HEK293 (cell line): ENCODE results near the gene NAV2.

Experiments used
- CTCF ChIA-PET: fragments of 350-600 bp; formaldehyde crosslinking; extraction: SDS; loops from one replicate; lab custom pipeline; 2021; ENCODE audit warnings: antibody characterized with exemption; lab: Yijun Ruan, JAX
- POLR2A ChIA-PET: fragments of 300-600 bp; formaldehyde crosslinking; extraction: SDS; loops from one replicate; lab custom pipeline; 2020; ENCODE audit warnings: antibody characterized with exemption, inconsistent platforms; lab: Yijun Ruan, JAX
- H3K27ac ChIP-seq: fragments of 200-500 bp; sonication (Bioruptor generic); 2 replicates; pipeline ENCODE4 v1.5.1; 2014; ENCODE audit warnings: low read depth, low read length, control low read depth, inconsistent platforms; ENCODE audit errors: extremely low read depth
- H3K36me3 ChIP-seq, 2 experiments: fragments of 200-500 bp in 1 of 2; sonication (Bioruptor generic) in 1 of 2; 1 replicate in 1 of 2; 2 replicates in 1 of 2; pipeline ENCODE4 v1.5.1; 2014 to 2017; ENCODE audit warnings: inconsistent platforms in 2 of 2, low read length in 2 of 2; ENCODE audit not compliant: control insufficient read depth in 2 of 2, insufficient read depth in 1 of 2
- H3K4me1 ChIP-seq: fragments of 200-500 bp; sonication (Bioruptor generic); 2 replicates; pipeline ENCODE4 v1.5.1; 2014; ENCODE audit warnings: mild to moderate bottlenecking, low read length, inconsistent platforms; ENCODE audit not compliant: control insufficient read depth, insufficient read depth
- H3K4me3 ChIP-seq: 2 replicates; pipeline ENCODE4 v1.5.1; 2011; ENCODE audit warnings: low read depth, mild to moderate bottlenecking, control low read depth, low read length, moderate library complexity
- H3K9me3 ChIP-seq: fragments of 200-500 bp; sonication (Bioruptor generic); 2 replicates; pipeline ENCODE4 v1.5.1; 2014; ENCODE audit warnings: low read depth, low read length, inconsistent platforms; ENCODE audit not compliant: control insufficient read depth, insufficient read depth
- GFI1B ChIP-seq: fragments of 450-650 bp; formaldehyde crosslinking; IDR thresholded peaks from 2 replicates; pipeline ENCODE4 v1.5.1; 2016; ENCODE audit warnings: missing biosample characterization, missing genetic modification characterization
- GLIS1 ChIP-seq: fragments of 450-650 bp; formaldehyde crosslinking; IDR thresholded peaks from 2 replicates; pipeline ENCODE4 v1.5.1; 2016; ENCODE audit warnings: missing biosample characterization, missing genetic modification characterization
- TRIM28 ChIP-seq: IDR thresholded peaks from 2 replicates; pipeline ENCODE4 v1.6.1; 2011; ENCODE audit warnings: low read length, control low read depth, borderline replicate concordance
- ZBTB48 ChIP-seq: fragments of 450-650 bp; formaldehyde crosslinking; IDR thresholded peaks from 2 replicates; pipeline ENCODE4 v1.5.1; 2016; ENCODE audit warnings: missing biosample characterization, missing genetic modification characterization
- ZNF174 ChIP-seq: fragments of 450-650 bp; formaldehyde crosslinking; IDR thresholded peaks from 2 replicates; pipeline ENCODE4 v1.5.0; 2017; ENCODE audit warnings: missing biosample characterization, mild to moderate bottlenecking, missing genetic modification characterization
- ZNF366 ChIP-seq: fragments of 450-650 bp; formaldehyde crosslinking; conservative IDR thresholded peaks from 2 replicates; pipeline ENCODE4 v1.5.1; 2016; ENCODE audit warnings: missing biosample characterization, missing genetic modification characterization
- ZNF394 ChIP-seq: fragments of 450-650 bp; formaldehyde crosslinking; IDR thresholded peaks from 2 replicates; pipeline ENCODE4 v1.5.1; 2016; ENCODE audit warnings: missing biosample characterization, missing genetic modification characterization, mild to moderate bottlenecking, moderate library complexity, borderline replicate concordance
- ZNF510 ChIP-seq: fragments of 450-650 bp; formaldehyde crosslinking; IDR thresholded peaks from 2 replicates; pipeline ENCODE4 v1.5.1; 2018; ENCODE audit warnings: mild to moderate bottlenecking, missing genetic modification characterization, missing biosample characterization; ENCODE audit not compliant: insufficient replicate concordance
- ZNF558 ChIP-seq: fragments of 450-650 bp; formaldehyde crosslinking; IDR thresholded peaks from 2 replicates; pipeline ENCODE4 v1.5.1; 2016; ENCODE audit warnings: missing biosample characterization, missing genetic modification characterization
- ZNF600 ChIP-seq: fragments of 450-650 bp; formaldehyde crosslinking; IDR thresholded peaks from 2 replicates; pipeline ENCODE4 v1.5.1; 2016; ENCODE audit warnings: missing biosample characterization, missing genetic modification characterization
- ZNF837 ChIP-seq: fragments of 450-650 bp; formaldehyde crosslinking; IDR thresholded peaks from 2 replicates; pipeline ENCODE4 v1.5.1; 2016; ENCODE audit warnings: missing biosample characterization, missing genetic modification characterization
- TF ChIP-seq, protein P1 (sequence below): sonication (generic); formaldehyde crosslinking; IDR thresholded peaks from 2 replicates; pipeline ENCODE4 v1.8.1; 2022; ENCODE audit warnings: mild to moderate bottlenecking, moderate library complexity, missing genetic modification reagents
- TF ChIP-seq, protein P2 (sequence below): fragments of 450-650 bp; formaldehyde crosslinking; optimal IDR thresholded peaks from 2 replicates; pipeline ENCODE3; 2016; ENCODE audit warnings: missing biosample characterization, mild to moderate bottlenecking, missing genetic modification characterization
- TF ChIP-seq, protein P3 (sequence below): fragments of 450-650 bp; formaldehyde crosslinking; IDR thresholded peaks from 2 replicates; pipeline ENCODE4 v1.5.1; 2016; ENCODE audit warnings: missing biosample characterization, missing genetic modification characterization
- TF ChIP-seq, protein P4 (sequence below): fragments of 450-650 bp; formaldehyde crosslinking; IDR thresholded peaks from 2 replicates; pipeline ENCODE4 v1.5.1; 2017; ENCODE audit warnings: missing biosample characterization, missing genetic modification characterization
- TF ChIP-seq, protein P5 (sequence below): fragments of 450-650 bp; formaldehyde crosslinking; IDR thresholded peaks from 2 replicates; pipeline ENCODE4 v1.5.1; 2016; ENCODE audit warnings: missing biosample characterization, missing genetic modification characterization, low read depth
- TF ChIP-seq, protein P6 (sequence below): fragments of 450-650 bp; formaldehyde crosslinking; IDR thresholded peaks from 2 replicates; pipeline ENCODE4 v1.5.1; 2016; ENCODE audit warnings: missing biosample characterization, missing genetic modification characterization

Gene NAV2

DNA sequence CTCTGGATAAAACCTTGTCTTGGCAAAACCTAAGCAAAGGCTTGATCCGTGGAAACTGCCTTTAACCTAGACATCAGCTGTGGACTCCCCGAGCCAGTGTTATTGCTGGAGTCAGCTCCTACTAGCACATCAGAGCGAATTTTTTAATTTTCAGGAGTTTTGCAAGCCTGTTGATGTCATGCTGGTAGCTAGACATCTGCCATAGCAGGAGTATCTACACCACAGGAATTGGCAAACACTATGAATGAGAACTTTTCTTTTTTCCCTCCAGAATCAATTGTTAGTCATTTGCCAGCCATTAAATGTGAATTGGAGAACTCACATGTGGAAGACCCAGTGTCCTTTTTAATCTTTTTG lies 201.2 kb downstream of the NAV2 start:
- Histone ChIP-seq H3K4me3 (no peak overlapping the region), H3K27ac (no peak overlapping the region), H3K9me3 (no peaks in the 10 kb centered on the region), H3K4me1 (no peaks in the 10 kb centered on the region), H3K36me3 (no peaks in the 10 kb centered on the region)
- CTCF ChIA-PET = interaction anchor here (0.6 to 3.0 kb wide), 5 partner anchors 10 to 1540 kb away, joined by 3 to 9 read pairs (median 5); no protein-coding TSS in a partner anchor
- POLR2A ChIA-PET = no interaction called here
- TF ChIP-seq, protein P1, sequence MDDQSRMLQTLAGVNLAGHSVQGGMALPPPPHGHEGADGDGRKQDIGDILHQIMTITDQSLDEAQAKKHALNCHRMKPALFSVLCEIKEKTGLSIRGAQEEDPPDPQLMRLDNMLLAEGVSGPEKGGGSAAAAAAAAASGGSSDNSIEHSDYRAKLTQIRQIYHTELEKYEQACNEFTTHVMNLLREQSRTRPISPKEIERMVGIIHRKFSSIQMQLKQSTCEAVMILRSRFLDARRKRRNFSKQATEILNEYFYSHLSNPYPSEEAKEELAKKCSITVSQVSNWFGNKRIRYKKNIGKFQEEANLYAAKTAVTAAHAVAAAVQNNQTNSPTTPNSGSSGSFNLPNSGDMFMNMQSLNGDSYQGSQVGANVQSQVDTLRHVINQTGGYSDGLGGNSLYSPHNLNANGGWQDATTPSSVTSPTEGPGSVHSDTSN (CRISPR knock-in tag) = no peak
- TF ChIP-seq ZNF600 (tag by site-specific recombination) (no peak), ZNF558 (no peak), GLIS1 (tag by site-specific recombination) (no peak), TRIM28 (no peak), ZNF174 (tag by site-specific recombination) (no peak), ZNF510 (no peak), ZBTB48 (tag by site-specific recombination) (no peak), ZNF366 (tag by site-specific recombination) (no peak), ZNF837 (tag by site-specific recombination) (no peak), GFI1B (tag by site-specific recombination) (no peak)
- TF ChIP-seq, protein P2, sequence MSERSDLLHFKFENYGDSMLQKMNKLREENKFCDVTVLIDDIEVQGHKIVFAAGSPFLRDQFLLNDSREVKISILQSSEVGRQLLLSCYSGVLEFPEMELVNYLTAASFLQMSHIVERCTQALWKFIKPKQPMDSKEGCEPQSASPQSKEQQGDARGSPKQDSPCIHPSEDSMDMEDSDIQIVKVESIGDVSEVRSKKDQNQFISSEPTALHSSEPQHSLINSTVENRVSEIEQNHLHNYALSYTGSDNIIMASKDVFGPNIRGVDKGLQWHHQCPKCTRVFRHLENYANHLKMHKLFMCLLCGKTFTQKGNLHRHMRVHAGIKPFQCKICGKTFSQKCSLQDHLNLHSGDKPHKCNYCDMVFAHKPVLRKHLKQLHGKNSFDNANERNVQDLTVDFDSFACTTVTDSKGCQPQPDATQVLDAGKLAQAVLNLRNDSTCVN (tag by site-specific recombination) = no peak
- TF ChIP-seq, protein P3, sequence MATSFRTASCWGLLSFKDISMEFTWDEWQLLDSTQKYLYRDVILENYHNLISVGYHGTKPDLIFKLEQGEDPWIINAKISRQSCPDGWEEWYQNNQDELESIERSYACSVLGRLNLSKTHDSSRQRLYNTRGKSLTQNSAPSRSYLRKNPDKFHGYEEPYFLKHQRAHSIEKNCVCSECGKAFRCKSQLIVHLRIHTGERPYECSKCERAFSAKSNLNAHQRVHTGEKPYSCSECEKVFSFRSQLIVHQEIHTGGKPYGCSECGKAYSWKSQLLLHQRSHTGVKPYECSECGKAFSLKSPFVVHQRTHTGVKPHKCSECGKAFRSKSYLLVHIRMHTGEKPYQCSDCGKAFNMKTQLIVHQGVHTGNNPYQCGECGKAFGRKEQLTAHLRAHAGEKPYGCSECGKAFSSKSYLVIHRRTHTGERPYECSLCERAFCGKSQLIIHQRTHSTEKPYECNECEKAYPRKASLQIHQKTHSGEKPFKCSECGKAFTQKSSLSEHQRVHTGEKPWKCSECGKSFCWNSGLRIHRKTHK = no peak
- TF ChIP-seq, protein P4, sequence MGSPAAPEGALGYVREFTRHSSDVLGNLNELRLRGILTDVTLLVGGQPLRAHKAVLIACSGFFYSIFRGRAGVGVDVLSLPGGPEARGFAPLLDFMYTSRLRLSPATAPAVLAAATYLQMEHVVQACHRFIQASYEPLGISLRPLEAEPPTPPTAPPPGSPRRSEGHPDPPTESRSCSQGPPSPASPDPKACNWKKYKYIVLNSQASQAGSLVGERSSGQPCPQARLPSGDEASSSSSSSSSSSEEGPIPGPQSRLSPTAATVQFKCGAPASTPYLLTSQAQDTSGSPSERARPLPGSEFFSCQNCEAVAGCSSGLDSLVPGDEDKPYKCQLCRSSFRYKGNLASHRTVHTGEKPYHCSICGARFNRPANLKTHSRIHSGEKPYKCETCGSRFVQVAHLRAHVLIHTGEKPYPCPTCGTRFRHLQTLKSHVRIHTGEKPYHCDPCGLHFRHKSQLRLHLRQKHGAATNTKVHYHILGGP = no peak
- TF ChIP-seq, protein P5, sequence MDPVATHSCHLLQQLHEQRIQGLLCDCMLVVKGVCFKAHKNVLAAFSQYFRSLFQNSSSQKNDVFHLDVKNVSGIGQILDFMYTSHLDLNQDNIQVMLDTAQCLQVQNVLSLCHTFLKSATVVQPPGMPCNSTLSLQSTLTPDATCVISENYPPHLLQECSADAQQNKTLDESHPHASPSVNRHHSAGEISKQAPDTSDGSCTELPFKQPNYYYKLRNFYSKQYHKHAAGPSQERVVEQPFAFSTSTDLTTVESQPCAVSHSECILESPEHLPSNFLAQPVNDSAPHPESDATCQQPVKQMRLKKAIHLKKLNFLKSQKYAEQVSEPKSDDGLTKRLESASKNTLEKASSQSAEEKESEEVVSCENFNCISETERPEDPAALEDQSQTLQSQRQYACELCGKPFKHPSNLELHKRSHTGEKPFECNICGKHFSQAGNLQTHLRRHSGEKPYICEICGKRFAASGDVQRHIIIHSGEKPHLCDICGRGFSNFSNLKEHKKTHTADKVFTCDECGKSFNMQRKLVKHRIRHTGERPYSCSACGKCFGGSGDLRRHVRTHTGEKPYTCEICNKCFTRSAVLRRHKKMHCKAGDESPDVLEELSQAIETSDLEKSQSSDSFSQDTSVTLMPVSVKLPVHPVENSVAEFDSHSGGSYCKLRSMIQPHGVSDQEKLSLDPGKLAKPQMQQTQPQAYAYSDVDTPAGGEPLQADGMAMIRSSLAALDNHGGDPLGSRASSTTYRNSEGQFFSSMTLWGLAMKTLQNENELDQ = no peak

DNA sequence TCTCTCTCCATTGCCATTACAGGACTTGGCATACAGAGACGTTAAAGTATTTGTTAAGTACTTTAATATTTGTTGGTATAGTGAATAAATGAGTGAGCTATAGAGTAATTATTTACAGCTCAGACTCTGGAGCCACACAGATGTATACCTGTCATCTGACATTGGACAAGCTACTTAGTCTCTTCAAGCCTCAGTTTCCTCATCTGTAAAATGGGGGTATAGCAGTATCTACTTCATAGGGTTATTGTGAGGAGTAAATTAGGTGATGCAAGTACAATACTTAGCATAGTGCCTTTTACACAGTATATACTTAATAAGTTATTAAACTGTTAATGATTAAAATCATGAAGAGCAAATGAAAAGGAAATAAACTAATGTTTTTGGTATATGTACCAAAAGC lies 203.2 kb downstream of the NAV2 start:
- Histone ChIP-seq H3K4me3 (no peak overlapping the region), H3K36me3 (no peaks in the 10 kb centered on the region), H3K27ac (no peak overlapping the region), H3K9me3 (no peaks in the 10 kb centered on the region), H3K4me1 (no peaks in the 10 kb centered on the region)
- CTCF ChIA-PET = interaction anchor here (1.7 kb wide), 1 partner anchor 439 kb away, joined by 4 read pairs; no protein-coding TSS in a partner anchor
- POLR2A ChIA-PET = no interaction called here
- TF ChIP-seq ZNF394 (tag by site-specific recombination) = no peak
- TF ChIP-seq ZNF510 = no peak
- TF ChIP-seq, protein P6, sequence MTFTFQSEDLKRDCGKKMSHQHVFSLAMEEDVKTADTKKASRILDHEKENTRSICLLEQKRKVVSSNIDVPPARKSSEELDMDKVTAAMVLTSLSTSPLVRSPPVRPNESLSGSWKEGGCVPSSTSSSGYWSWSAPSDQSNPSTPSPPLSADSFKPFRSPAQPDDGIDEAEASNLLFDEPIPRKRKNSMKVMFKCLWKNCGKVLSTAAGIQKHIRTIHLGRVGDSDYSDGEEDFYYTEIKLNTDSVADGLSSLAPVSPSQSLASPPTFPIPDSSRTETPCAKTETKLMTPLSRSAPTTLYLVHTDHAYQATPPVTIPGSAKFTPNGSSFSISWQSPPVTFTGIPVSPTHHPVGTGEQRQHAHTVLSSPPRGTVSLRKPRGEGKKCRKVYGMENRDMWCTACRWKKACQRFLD (tag by site-specific recombination) = no peak
